H7 (cell line): ENCODE data around the gene ZC3H4. TPM values are rescaled to one million over a fixed set of nuclear protein-coding genes. Genes with fewer than 3 reads are reported as not detected.

Experiments used
- DNase-seq: peaks from one replicate; pipeline ENCODE4 v3.0.0; 2012
- H3K27me3 ChIP-seq: 2 replicates; pipeline ENCODE4 v1.6.0; 2011; ENCODE audit warnings: mild to moderate bottlenecking, low read length; ENCODE audit not compliant: control insufficient read depth, insufficient read depth
- H3K36me3 ChIP-seq: replicated peaks from 2 replicates; pipeline ENCODE4 v1.5.1; 2011; ENCODE audit warnings: low read length; ENCODE audit not compliant: control insufficient read depth, insufficient read depth
- H3K4me3 ChIP-seq: 2 replicates; pipeline ENCODE4 v1.5.1; 2011; ENCODE audit warnings: low read depth, mild to moderate bottlenecking, control low read depth, low read length, moderate library complexity; ENCODE audit not compliant: insufficient read depth
- total RNA-seq: library from RNA; depleted of rRNA; stranded (reverse); fragments of >200 nt; shearing (Covaris generic); gene quantifications from 2 replicates; pipeline ENCODE4 v1.2.3, GENCODE V29; 2014

ZC3H4 gene
- total RNA-seq, 1 experiment from 2014 or later: 13.4 TPM

GRCh38 chr19:47047272-47047762 lies 66.3 kb downstream of the ZC3H4 start:
- Histone ChIP-seq H3K36me3 (no peaks in the 10 kb centered on the region; the same call in 1 of the 2 replicates), H3K27me3 (no peaks in the 10 kb centered on the region), H3K4me3 (peak overlapping the region; percentile 83)
- DNase-seq: no peak

GRCh38 chr19:47045867-47046470 lies 67.6 kb downstream of the ZC3H4 start:
- DNase-seq: no peak
- no peaks in the 10 kb centered on the region for H3K27me3 ChIP-seq
- H3K36me3 ChIP-seq: no peaks in the 10 kb centered on the region; the same call in 1 of the 2 replicates
- H3K4me3 ChIP-seq: no peak overlapping the region

GRCh38 chr19:47044946-47045866 lies 68.4 kb downstream of the ZC3H4 start:
- no peak for DNase-seq
- Histone ChIP-seq H3K27me3 (no peaks in the 10 kb centered on the region), H3K36me3 (no peaks in the 10 kb centered on the region; the same call in 1 of the 2 replicates), H3K4me3 (no peak overlapping the region)

GRCh38 chr19:47040869-47041268 lies 72.7 kb downstream of the ZC3H4 start:
- Histone ChIP-seq H3K4me3 (no peak overlapping the region), H3K27me3 (no peaks in the 10 kb centered on the region), H3K36me3 (no peaks in the 10 kb centered on the region; the same call in 1 of the 2 replicates)
- peak; percentile 35 for DNase-seq

GRCh38 chr19:47039239-47039874 lies 74.2 kb downstream of the ZC3H4 start:
- peak; percentile 40 for DNase-seq
- no peaks in the 10 kb centered on the region for H3K27me3 ChIP-seq
- no peaks in the 10 kb centered on the region; the same call in 1 of the 2 replicates for H3K36me3 ChIP-seq
- H3K4me3 ChIP-seq: no peak overlapping the region

- no peak overlapping the region for H3K4me3 ChIP-seq
- no peaks in the 10 kb centered on the region for H3K36me3 ChIP-seq
- DNase-seq: peak; percentile 40
- no peaks in the 10 kb centered on the region for H3K27me3 ChIP-seq
Measured at GRCh38 chr19:47037766-47038165, 75.8 kb downstream of the ZC3H4 start.

- peak overlapping the region; percentile 40 for H3K4me3 ChIP-seq
- H3K36me3 ChIP-seq: no peaks in the 10 kb centered on the region
- H3K27me3 ChIP-seq: peaks cover 2% of the 10 kb centered on the region; the same call in 1 of the 2 replicates
- no peak for DNase-seq
Measured at GRCh38 chr19:47036097-47036651, 77.4 kb downstream of the ZC3H4 start.

- Histone ChIP-seq H3K27me3 (peaks cover 2% of the 10 kb centered on the region; the same call in 1 of the 2 replicates), H3K4me3 (peak overlapping the region; percentile 43), H3K36me3 (no peaks in the 10 kb centered on the region)
- DNase-seq: peak; percentile 99
Measured at GRCh38 chr19:47035127-47036096, 78.2 kb downstream of the ZC3H4 start.

- no peak overlapping the region for H3K4me3 ChIP-seq
- peak; percentile 95 for DNase-seq
- peaks cover 11% of the 10 kb centered on the region; the same call in 1 of the 2 replicates for H3K27me3 ChIP-seq
- H3K36me3 ChIP-seq: no peaks in the 10 kb centered on the region
Measured at GRCh38 chr19:47032171-47032811, 81.3 kb downstream of the ZC3H4 start.

- Histone ChIP-seq H3K36me3 (no peaks in the 10 kb centered on the region), H3K4me3 (no peak overlapping the region), H3K27me3 (peaks cover 22% of the 10 kb centered on the region)
- DNase-seq: peak; percentile 94
Measured at GRCh38 chr19:47028195-47028601, 85.4 kb downstream of the ZC3H4 start.

GRCh38 chr19:47027586-47028088 lies 85.9 kb downstream of the ZC3H4 start:
- DNase-seq: peak; percentile 60
- Histone ChIP-seq H3K27me3 (peaks cover 27% of the 10 kb centered on the region), H3K36me3 (no peaks in the 10 kb centered on the region), H3K4me3 (no peak overlapping the region)

GRCh38 chr19:47026889-47027288 lies 86.7 kb downstream of the ZC3H4 start:
- Histone ChIP-seq H3K36me3 (no peaks in the 10 kb centered on the region), H3K4me3 (no peak overlapping the region), H3K27me3 (peaks cover 33% of the 10 kb centered on the region)
- DNase-seq: peak; percentile 46

- H3K4me3 ChIP-seq: no peak overlapping the region
- peaks cover 40% of the 10 kb centered on the region for H3K27me3 ChIP-seq
- no peaks in the 10 kb centered on the region for H3K36me3 ChIP-seq
- DNase-seq: no peak
Measured at GRCh38 chr19:47026156-47026555, 87.4 kb downstream of the ZC3H4 start.
